Neural cell (in vitro differentiated cells): Measurements from ENCODE around the gene IL17RD. TPM values are rescaled to one million over a fixed set of nuclear protein-coding genes. Genes with fewer than 3 reads are reported as not detected.

Experiments used
- H2AFZ ChIP-seq: fragments of 200-600, 300-800 bp; sonication (generic), shearing (Covaris generic); 2 replicates; pipeline ENCODE4 v1.6.0; 2014; ENCODE audit warnings: low read depth, mild to moderate bottlenecking, antibody characterized with exemption, low read length, moderate library complexity
- H3F3A ChIP-seq: fragments of 200-600 bp; shearing (Covaris generic); 2 replicates; pipeline ENCODE4 v1.6.1; 2016; ENCODE audit warnings: mild to moderate bottlenecking, moderate library complexity, mixed read lengths, antibody characterized with exemption, low read length; ENCODE audit not compliant: insufficient read depth, poor library complexity, severe bottlenecking
- H3K27ac ChIP-seq: fragments of 200-600, 300-800 bp; sonication (generic), shearing (Covaris generic); 2 replicates; pipeline ENCODE4 v1.5.1; 2014; ENCODE audit warnings: mild to moderate bottlenecking, low read length, moderate library complexity
- H3K27me3 ChIP-seq: fragments of 300-800, 200-600 bp; sonication (generic), shearing (Covaris generic); 2 replicates; pipeline ENCODE4 v1.6.0; 2014; ENCODE audit warnings: mild to moderate bottlenecking, low read depth, low read length, moderate library complexity; ENCODE audit not compliant: insufficient read depth
- H3K36me3 ChIP-seq: fragments of 300-800, 200-600 bp; sonication (generic), shearing (Covaris generic); 2 replicates; pipeline ENCODE4 v1.5.1; 2014; ENCODE audit warnings: mild to moderate bottlenecking, antibody characterized with exemption, low read length, moderate library complexity; ENCODE audit not compliant: insufficient read depth
- H3K4me2 ChIP-seq: fragments of 300-800, 200-600 bp; sonication (generic), shearing (Covaris generic); 2 replicates; pipeline ENCODE4 v1.6.0; 2014; ENCODE audit warnings: mild to moderate bottlenecking, low read length
- H3K4me3 ChIP-seq: fragments of 300-800, 200-600 bp; sonication (generic), shearing (Covaris generic); 2 replicates; pipeline ENCODE4 v1.5.1; 2014; ENCODE audit warnings: mild to moderate bottlenecking, low read length, moderate library complexity
- H3K79me2 ChIP-seq: fragments of 200-600 bp; shearing (Covaris generic); replicated peaks from 2 replicates; pipeline ENCODE4 v1.6.0; 2014; ENCODE audit warnings: mild to moderate bottlenecking, low read length, moderate library complexity; ENCODE audit not compliant: insufficient read depth
- H3K9ac ChIP-seq: fragments of 300-800, 200-600 bp; sonication (generic), shearing (Covaris generic); 2 replicates; pipeline ENCODE4 v1.6.1; 2016; ENCODE audit warnings: mild to moderate bottlenecking, low read length, mixed read lengths
- H3K9me2 ChIP-seq: fragments of 200-600 bp; shearing (Covaris generic); 2 replicates; pipeline ENCODE4 v1.6.1; 2016; ENCODE audit warnings: mild to moderate bottlenecking, low read length, mixed read lengths; ENCODE audit not compliant: insufficient read depth
- H3K9me3 ChIP-seq: fragments of 200-600, 300-800 bp; sonication (generic), shearing (Covaris generic); 2 replicates; pipeline ENCODE4 v1.6.1; 2016; ENCODE audit warnings: mild to moderate bottlenecking, mixed run types, low read length, moderate library complexity, mixed read lengths
- H4K20me1 ChIP-seq: fragments of 200-600 bp; shearing (Covaris generic); 2 replicates; pipeline ENCODE4 v1.6.1; 2016; ENCODE audit warnings: mild to moderate bottlenecking, mixed run types; ENCODE audit not compliant: insufficient read depth
- CTCF ChIP-seq: fragments of 450-650 bp; IDR thresholded peaks from 2 replicates; pipeline ENCODE4 v1.5.1; 2014; ENCODE audit warnings: antibody characterized with exemption, mild to moderate bottlenecking, moderate library complexity; ENCODE audit not compliant: poor library complexity, severe bottlenecking
- EP300 ChIP-seq: fragments of 450-650 bp; conservative IDR thresholded peaks from 2 replicates; pipeline ENCODE4 v1.6.1; 2014; ENCODE audit warnings: antibody characterized with exemption, mild to moderate bottlenecking, moderate library complexity; ENCODE audit not compliant: poor library complexity, severe bottlenecking
- EZH2 ChIP-seq: fragments of 200-600, 300-800 bp; shearing (Covaris generic), sonication (generic); IDR thresholded peaks from 2 replicates; pipeline ENCODE4 v1.6.1; 2014; ENCODE audit warnings: antibody characterized with exemption, low read length, borderline replicate concordance, mild to moderate bottlenecking; ENCODE audit not compliant: insufficient read depth, poor library complexity, severe bottlenecking
- MXI1 ChIP-seq: fragments of 450-650 bp; conservative IDR thresholded peaks from 2 replicates; pipeline ENCODE4 v1.6.1; 2014; ENCODE audit warnings: antibody characterized with exemption, mild to moderate bottlenecking; ENCODE audit not compliant: poor library complexity, severe bottlenecking
- POLR2AphosphoS5 ChIP-seq: IDR thresholded peaks from 2 replicates; pipeline ENCODE4 v1.6.1; 2012
- RAD21 ChIP-seq: fragments of 450-650 bp; conservative IDR thresholded peaks from 2 replicates; pipeline ENCODE4 v1.6.1; 2014; ENCODE audit warnings: antibody characterized with exemption, mild to moderate bottlenecking, moderate library complexity
- REST ChIP-seq: IDR thresholded peaks from 2 replicates; pipeline ENCODE4 v1.6.1; 2012; ENCODE audit warnings: borderline replicate concordance
- SMC3 ChIP-seq: fragments of 450-650 bp; conservative IDR thresholded peaks from 2 replicates; pipeline ENCODE4 v1.6.1; 2014; ENCODE audit warnings: antibody characterized with exemption, mild to moderate bottlenecking, moderate library complexity; ENCODE audit not compliant: poor library complexity
- TAF1 ChIP-seq: IDR thresholded peaks from 2 replicates; pipeline ENCODE4 v1.6.1; 2012; ENCODE audit warnings: low read depth
- polyA plus RNA-seq: library from polyadenylated mRNA; depleted of rRNA; stranded (reverse); fragments of >200 nt; gene quantifications from 2 replicates; pipeline ENCODE4 v1.2.3, GENCODE V29; 2014

The IL17RD gene
- polyA plus RNA-seq, 1 donor from 2014 or later, result 14.8 TPM

- Histone ChIP-seq H3K79me2 (peaks cover 24% of the 10 kb centered on the region), H3K36me3 (no peaks in the 10 kb centered on the region), H3F3A (no peaks in the 10 kb centered on the region), H3K27me3 (no peaks in the 10 kb centered on the region), H3K9ac (no peak overlapping the region), H3K9me2 (no peaks in the 10 kb centered on the region), H4K20me1 (no peaks in the 10 kb centered on the region), H3K4me3 (no peak overlapping the region), H3K27ac (no peak overlapping the region), H3K4me2 (no peak overlapping the region), H2AFZ (no peak overlapping the region), H3K9me3 (no peaks in the 10 kb centered on the region)
- TF ChIP-seq RAD21 (no peak), MXI1 (no peak), REST (no peak), SMC3 (no peak), TAF1 (no peak), POLR2AphosphoS5 (no peak), CTCF (no peak), EZH2 (no peak), EP300 (no peak)
Measured at GRCh38 chr3:57135964-57136719, 29.0 kb downstream of the IL17RD start.

- Histone ChIP-seq H3K27me3 (no peaks in the 10 kb centered on the region), H3K9ac (no peak overlapping the region), H3K9me2 (no peaks in the 10 kb centered on the region), H3F3A (no peaks in the 10 kb centered on the region), H3K79me2 (peaks cover 21% of the 10 kb centered on the region), H2AFZ (no peak overlapping the region), H3K36me3 (no peaks in the 10 kb centered on the region), H3K27ac (no peak overlapping the region), H3K4me3 (no peak overlapping the region), H3K4me2 (no peak overlapping the region), H4K20me1 (no peaks in the 10 kb centered on the region), H3K9me3 (no peaks in the 10 kb centered on the region)
- TF ChIP-seq MXI1 (no peak), SMC3 (no peak), POLR2AphosphoS5 (no peak), TAF1 (no peak), REST (no peak), EZH2 (no peak)
Measured at GRCh38 chr3:57133157-57133556, 32.0 kb downstream of the IL17RD start.
